WTC11 (cell line): Measurements from ENCODE around the gene KRT79. TPM values are rescaled to one million over a fixed set of nuclear protein-coding genes. Genes with fewer than 3 reads are reported as not detected.

Experiments used
- ATAC-seq: fragments of 200-7000 bp; cut with Tn5 transposase; 2 replicates; pipeline ENCODE4 v1.10.0; 2021; ENCODE audit warnings: mild to moderate bottlenecking, moderate library complexity
- CTCF ChIA-PET: fragments of 300-600 bp; sonication (Branson Sonifier 250); formaldehyde crosslinking; loops from one replicate; lab custom pipeline; 2021; ENCODE audit warnings: antibody characterized with exemption; lab: Charles Lee
- POLR2A ChIA-PET: fragments of 350-600 bp; sonication (Branson Sonifier 250); formaldehyde crosslinking; loops from one replicate; lab custom pipeline; 2021; ENCODE audit warnings: antibody characterized with exemption; lab: Charles Lee
- DNase-seq: peaks from one replicate; pipeline ENCODE4 v3.0.0; 2021; ENCODE audit warnings: low spot score
- H3K27ac Mint-ChIP-seq: 2 replicates; pipeline ENCODE4 v1.8.0; 2021; ENCODE audit warnings: mixed read lengths
- H3K27me3 Mint-ChIP-seq: 2 replicates; pipeline ENCODE4 v1.8.0; 2021; ENCODE audit warnings: low read depth, mild to moderate bottlenecking, moderate library complexity, mixed read lengths
- H3K36me3 Mint-ChIP-seq: 2 replicates; pipeline ENCODE4 v1.8.0; 2021; ENCODE audit warnings: mixed read lengths
- H3K4me1 Mint-ChIP-seq: 2 replicates; pipeline ENCODE4 v1.8.0; 2022; ENCODE audit warnings: mixed read lengths
- H3K4me3 Mint-ChIP-seq: 2 replicates; pipeline ENCODE4 v1.8.0; 2021; ENCODE audit warnings: mild to moderate bottlenecking, moderate library complexity, mixed read lengths
- H3K9me3 Mint-ChIP-seq: 2 replicates; pipeline ENCODE4 v1.8.0; 2021; ENCODE audit warnings: mixed read lengths
- ATF1 ChIP-seq: sonication (generic); formaldehyde crosslinking; IDR thresholded peaks from 2 replicates; pipeline ENCODE4 v1.8.1; 2023; ENCODE audit warnings: mild to moderate bottlenecking, moderate library complexity, missing genetic modification reagents
- ELF4 ChIP-seq: sonication (generic); formaldehyde crosslinking; IDR thresholded peaks from 2 replicates; pipeline ENCODE4 v1.8.1; 2022; ENCODE audit warnings: low read depth, mild to moderate bottlenecking, moderate library complexity, missing genetic modification reagents
- ERG ChIP-seq: fragments of 250-450 bp; sonication (Bioruptor Pico); IDR thresholded peaks from 2 replicates; pipeline ENCODE4 v1.8.0; 2021; ENCODE audit warnings: mild to moderate bottlenecking
- FOXK1 ChIP-seq: sonication (generic); formaldehyde crosslinking; IDR thresholded peaks from 2 replicates; pipeline ENCODE4 v1.8.0; 2022; ENCODE audit warnings: mild to moderate bottlenecking, moderate library complexity, missing genetic modification reagents
- HMGA2 ChIP-seq: fragments of 250-450 bp; sonication (Bioruptor Pico); IDR thresholded peaks from 2 replicates; pipeline ENCODE4 v1.4.0; 2021; ENCODE audit warnings: mild to moderate bottlenecking, moderate library complexity
- IRF2 ChIP-seq: sonication (generic); formaldehyde crosslinking; IDR thresholded peaks from 2 replicates; pipeline ENCODE4 v1.8.0; 2022; ENCODE audit warnings: low read depth, missing genetic modification reagents, borderline replicate concordance
- NFE2L1 ChIP-seq: sonication (generic); formaldehyde crosslinking; IDR thresholded peaks from 2 replicates; pipeline ENCODE4 v1.8.1; 2023; ENCODE audit warnings: missing genetic modification reagents
- NR3C1 ChIP-seq: sonication (generic); formaldehyde crosslinking; conservative IDR thresholded peaks from 2 replicates; pipeline ENCODE4 v1.8.1; 2023; ENCODE audit warnings: low read depth, mild to moderate bottlenecking, missing genetic modification reagents
- PRDM15 ChIP-seq: sonication (generic); formaldehyde crosslinking; IDR thresholded peaks from 2 replicates; pipeline ENCODE4 v1.8.0; 2022; ENCODE audit warnings: missing genetic modification reagents
- TEAD1 ChIP-seq: sonication (generic); formaldehyde crosslinking; IDR thresholded peaks from 2 replicates; pipeline ENCODE4 v1.8.0; 2022; ENCODE audit warnings: mild to moderate bottlenecking, missing genetic modification reagents
- ZNF232 ChIP-seq: sonication (generic); formaldehyde crosslinking; IDR thresholded peaks from 2 replicates; pipeline ENCODE4 v1.8.0; 2022; ENCODE audit warnings: mild to moderate bottlenecking, missing genetic modification reagents
- ZNF512 ChIP-seq: sonication (generic); formaldehyde crosslinking; IDR thresholded peaks from 2 replicates; pipeline ENCODE4 v1.8.1; 2022; ENCODE audit warnings: missing genetic modification reagents, borderline replicate concordance
- ZNF532 ChIP-seq: fragments of 250-450 bp; sonication (Bioruptor Pico); IDR thresholded peaks from 2 replicates; pipeline ENCODE4 v1.9.0; 2021; ENCODE audit warnings: mild to moderate bottlenecking, borderline replicate concordance
- total RNA-seq: library from RNA; stranded (reverse); gene quantifications from 3 replicates; pipeline ENCODE4 v1.2.3, GENCODE V29; 2021
- TF ChIP-seq, protein P1 (sequence below): sonication (generic); formaldehyde crosslinking; IDR thresholded peaks from 2 replicates; pipeline ENCODE4 v1.8.1; 2023; ENCODE audit warnings: mild to moderate bottlenecking, missing genetic modification reagents, moderate library complexity
- TF ChIP-seq, protein P2 (sequence below): sonication (generic); formaldehyde crosslinking; IDR thresholded peaks from 2 replicates; pipeline ENCODE4 v1.8.1; 2023; ENCODE audit warnings: mild to moderate bottlenecking, moderate library complexity, missing genetic modification reagents
- TF ChIP-seq, protein P3 (sequence below): sonication (generic); formaldehyde crosslinking; IDR thresholded peaks from 2 replicates; pipeline ENCODE4 v1.8.0; 2023; ENCODE audit warnings: missing genetic modification reagents
- TF ChIP-seq, protein P4 (sequence below): fragments of 200-600 bp; IDR thresholded peaks from 2 replicates; pipeline ENCODE4 v1.8.0; 2022; ENCODE audit warnings: antibody characterized with exemption

KRT79 gene
- total RNA-seq, 1 experiment from 2014 or later = not detected

- no peak overlapping the region for H3K27ac Mint-ChIP-seq
- ChIA-PET CTCF (interaction anchor here (1.0 to 5.8 kb wide), 4 partner anchors 83 to 193 kb away, joined by 3 to 25 read pairs (median 4); no protein-coding TSS in a partner anchor), POLR2A (interaction anchor here (1.0 to 1.1 kb wide), 2 partner anchors 17 to 218 kb away, joined by 3 read pairs; partner anchors contain the start of gene EIF4B)
- H3K36me3 Mint-ChIP-seq = no peaks in the 10 kb centered on the region
- peaks cover 14% of the 10 kb centered on the region for H3K27me3 Mint-ChIP-seq
- no peak overlapping the region for H3K4me3 Mint-ChIP-seq
- ATAC-seq = no peak
- peaks cover 7% of the 10 kb centered on the region for H3K9me3 Mint-ChIP-seq
- peaks cover 7% of the 10 kb centered on the region for H3K4me1 Mint-ChIP-seq
- DNase-seq = no peak
- TF ChIP-seq TEAD1 = no peak
- TF ChIP-seq, protein P1, sequence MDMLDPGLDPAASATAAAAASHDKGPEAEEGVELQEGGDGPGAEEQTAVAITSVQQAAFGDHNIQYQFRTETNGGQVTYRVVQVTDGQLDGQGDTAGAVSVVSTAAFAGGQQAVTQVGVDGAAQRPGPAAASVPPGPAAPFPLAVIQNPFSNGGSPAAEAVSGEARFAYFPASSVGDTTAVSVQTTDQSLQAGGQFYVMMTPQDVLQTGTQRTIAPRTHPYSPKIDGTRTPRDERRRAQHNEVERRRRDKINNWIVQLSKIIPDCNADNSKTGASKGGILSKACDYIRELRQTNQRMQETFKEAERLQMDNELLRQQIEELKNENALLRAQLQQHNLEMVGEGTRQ = no peak
- no peak for TF ChIP-seq HMGA2
- TF ChIP-seq, protein P2, sequence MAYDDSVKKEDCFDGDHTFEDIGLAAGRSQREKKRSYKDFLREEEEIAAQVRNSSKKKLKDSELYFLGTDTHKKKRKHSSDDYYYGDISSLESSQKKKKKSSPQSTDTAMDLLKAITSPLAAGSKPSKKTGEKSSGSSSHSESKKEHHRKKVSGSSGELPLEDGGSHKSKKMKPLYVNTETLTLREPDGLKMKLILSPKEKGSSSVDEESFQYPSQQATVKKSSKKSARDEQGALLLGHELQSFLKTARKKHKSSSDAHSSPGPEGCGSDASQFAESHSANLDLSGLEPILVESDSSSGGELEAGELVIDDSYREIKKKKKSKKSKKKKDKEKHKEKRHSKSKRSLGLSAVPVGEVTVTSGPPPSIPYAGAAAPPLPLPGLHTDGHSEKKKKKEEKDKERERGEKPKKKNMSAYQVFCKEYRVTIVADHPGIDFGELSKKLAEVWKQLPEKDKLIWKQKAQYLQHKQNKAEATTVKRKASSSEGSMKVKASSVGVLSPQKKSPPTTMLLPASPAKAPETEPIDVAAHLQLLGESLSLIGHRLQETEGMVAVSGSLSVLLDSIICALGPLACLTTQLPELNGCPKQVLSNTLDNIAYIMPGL (CRISPR knock-in tag) = no peak
- TF ChIP-seq, protein P3, sequence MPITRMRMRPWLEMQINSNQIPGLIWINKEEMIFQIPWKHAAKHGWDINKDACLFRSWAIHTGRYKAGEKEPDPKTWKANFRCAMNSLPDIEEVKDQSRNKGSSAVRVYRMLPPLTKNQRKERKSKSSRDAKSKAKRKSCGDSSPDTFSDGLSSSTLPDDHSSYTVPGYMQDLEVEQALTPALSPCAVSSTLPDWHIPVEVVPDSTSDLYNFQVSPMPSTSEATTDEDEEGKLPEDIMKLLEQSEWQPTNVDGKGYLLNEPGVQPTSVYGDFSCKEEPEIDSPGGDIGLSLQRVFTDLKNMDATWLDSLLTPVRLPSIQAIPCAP (CRISPR knock-in tag) = no peak
- no peak for TF ChIP-seq PRDM15 (CRISPR knock-in tag)
- TF ChIP-seq, protein P4, sequence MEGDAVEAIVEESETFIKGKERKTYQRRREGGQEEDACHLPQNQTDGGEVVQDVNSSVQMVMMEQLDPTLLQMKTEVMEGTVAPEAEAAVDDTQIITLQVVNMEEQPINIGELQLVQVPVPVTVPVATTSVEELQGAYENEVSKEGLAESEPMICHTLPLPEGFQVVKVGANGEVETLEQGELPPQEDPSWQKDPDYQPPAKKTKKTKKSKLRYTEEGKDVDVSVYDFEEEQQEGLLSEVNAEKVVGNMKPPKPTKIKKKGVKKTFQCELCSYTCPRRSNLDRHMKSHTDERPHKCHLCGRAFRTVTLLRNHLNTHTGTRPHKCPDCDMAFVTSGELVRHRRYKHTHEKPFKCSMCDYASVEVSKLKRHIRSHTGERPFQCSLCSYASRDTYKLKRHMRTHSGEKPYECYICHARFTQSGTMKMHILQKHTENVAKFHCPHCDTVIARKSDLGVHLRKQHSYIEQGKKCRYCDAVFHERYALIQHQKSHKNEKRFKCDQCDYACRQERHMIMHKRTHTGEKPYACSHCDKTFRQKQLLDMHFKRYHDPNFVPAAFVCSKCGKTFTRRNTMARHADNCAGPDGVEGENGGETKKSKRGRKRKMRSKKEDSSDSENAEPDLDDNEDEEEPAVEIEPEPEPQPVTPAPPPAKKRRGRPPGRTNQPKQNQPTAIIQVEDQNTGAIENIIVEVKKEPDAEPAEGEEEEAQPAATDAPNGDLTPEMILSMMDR = no peak
- no peak for TF ChIP-seq ERG (CRISPR knock-in tag)
- TF ChIP-seq NR3C1 (CRISPR knock-in tag) = no peak
- no peak for TF ChIP-seq IRF2 (CRISPR knock-in tag)
- no peak for TF ChIP-seq ZNF532 (CRISPR knock-in tag)
- no peak for TF ChIP-seq ZNF232 (CRISPR knock-in tag)
- no peak for TF ChIP-seq FOXK1 (CRISPR knock-in tag)
- TF ChIP-seq ATF1 = no peak
- TF ChIP-seq NFE2L1 (CRISPR knock-in tag) = no peak
- no peak for TF ChIP-seq ELF4 (CRISPR knock-in tag)
- TF ChIP-seq ZNF512 = no peak
Observed at GRCh38 chr12:52788192-52788875, 45.8 kb downstream of the KRT79 start.
